HCT116 (cell line): ENCODE data around the gene CELA2A. TPM values are rescaled to one million over a fixed set of nuclear protein-coding genes. Genes with fewer than 3 reads are reported as not detected.
A peak's percentile ranks its signal among the peaks of the same experiment; 100 is the strongest.

Source experiments
- ATAC-seq: fragments of 200-7000 bp; cut with Tn5 transposase; 2 replicates; pipeline ENCODE4 v1.9.1; 2020; ENCODE audit warnings: mild to moderate bottlenecking, moderate library complexity
- Bru-seq: library from RNA; stranded (reverse); fragments of 400-500 nt; gene quantifications from one replicate; lab custom pipeline; 2021; lab: Mats Ljungman, UMichigan
- BruChase-seq, 2 experiments: library from RNA; stranded (reverse); fragments of 400-500 nt; gene quantifications; one replicate each; lab custom pipeline; 2021; lab: Mats Ljungman, UMichigan
- BruUV-seq: library from RNA; stranded (reverse); fragments of 400-500 nt; replicated peaks from 2 replicates; lab custom pipeline; 2021; lab: Mats Ljungman, UMichigan
- CTCF ChIA-PET: fragments of 300-600 bp; sonication (Branson Sonifier 250); formaldehyde crosslinking; loops from one replicate; lab custom pipeline; 2021; ENCODE audit warnings: antibody characterized with exemption; lab: Charles Lee
- POLR2A ChIA-PET: fragments of 300-600, 350-600 bp; sonication (Branson Sonifier 250); formaldehyde crosslinking; loops from one replicate; lab custom pipeline; 2021; ENCODE audit warnings: antibody characterized with exemption; lab: Charles Lee
- RAD21 ChIA-PET, 2 experiments: fragments of 300-600 bp; sonication (Branson Sonifier 250); formaldehyde crosslinking; loops; one replicate each; lab custom pipeline; 2023; ENCODE audit warnings: low total read pairs in 2 of 2; ENCODE audit not compliant: uncharacterized antibody in 2 of 2, unreplicated experiment in 2 of 2, low non-redundant PET in 1 of 2; lab: Charles Lee
- DNase-seq: peaks from one replicate; pipeline ENCODE4 v3.0.0-alpha.2; 2010; ENCODE audit warnings: low read depth, low spot score
- H2AFZ ChIP-seq: fragments of 200-600 bp; shearing (Covaris generic), sonication (generic); 2 replicates; pipeline ENCODE4 v1.6.1; 2017; ENCODE audit warnings: low read depth, mixed run types, mixed read lengths, antibody characterized with exemption, low read length; ENCODE audit not compliant: poor library complexity, severe bottlenecking
- H3K27ac ChIP-seq: 2 replicates; pipeline ENCODE4 v1.5.1; 2012; ENCODE audit warnings: low read depth, low read length
- H3K27me3 ChIP-seq: fragments of 200-600 bp; sonication (generic); 2 replicates; pipeline ENCODE4 v1.6.1; 2016; ENCODE audit warnings: mixed run types, low read length, mixed read lengths; ENCODE audit not compliant: insufficient read depth
- H3K36me3 ChIP-seq, 2 experiments: fragments of 200-500 bp in 1 of 2; fragments of 200-600 bp in 1 of 2; sonication (Bioruptor generic) in 1 of 2; sonication (generic) in 1 of 2; 2 replicates each; pipeline versions ENCODE4 v1.5.1 to v1.6.1; 2014 to 2016; ENCODE audit warnings: low read length in 2 of 2, inconsistent platforms in 1 of 2, mixed read lengths in 1 of 2, mixed run types in 1 of 2; ENCODE audit not compliant: insufficient read depth in 2 of 2, control insufficient read depth in 1 of 2
- H3K4me1 ChIP-seq, 2 experiments: fragments of 200-600 bp in 1 of 2; sonication (generic) in 1 of 2; 2 replicates each; pipeline versions ENCODE4 v1.5.1 to v1.6.1; 2012 to 2017; ENCODE audit warnings: low read length in 2 of 2, inconsistent platforms in 1 of 2, mild to moderate bottlenecking in 1 of 2, mixed read lengths in 1 of 2, mixed run types in 1 of 2, moderate library complexity in 1 of 2; ENCODE audit not compliant: insufficient read depth in 2 of 2, control insufficient read depth in 1 of 2
- H3K4me2 ChIP-seq: fragments of 200-600 bp; sonication (generic); 2 replicates; pipeline ENCODE4 v1.6.1; 2017; ENCODE audit warnings: mixed run types, low read length, mixed read lengths
- H3K4me3 ChIP-seq, 2 experiments: fragments of 200-600 bp in 1 of 2; sonication (generic) in 1 of 2; replicated peaks in 1 of 2; 2 replicates each; pipeline ENCODE4 v1.5.1; 2011 to 2016; ENCODE audit warnings: low read length in 2 of 2, control low read depth in 1 of 2, low read depth in 1 of 2, mild to moderate bottlenecking in 1 of 2, mixed read lengths in 1 of 2, mixed run types in 1 of 2
- H3K79me2 ChIP-seq: fragments of 200-600 bp; sonication (generic); 2 replicates; pipeline ENCODE4 v1.6.1; 2017; ENCODE audit warnings: mild to moderate bottlenecking, mixed run types, low read length, moderate library complexity, mixed read lengths; ENCODE audit not compliant: insufficient read depth
- H3K9ac ChIP-seq: fragments of 200-600 bp; sonication (generic); 2 replicates; pipeline ENCODE4 v1.6.1; 2016; ENCODE audit warnings: low read length, mixed read lengths
- H3K9me2 ChIP-seq: fragments of 200-600 bp; sonication (generic), shearing (Covaris generic); 2 replicates; pipeline ENCODE4 v1.6.1; 2017; ENCODE audit warnings: mixed run types, mild to moderate bottlenecking, moderate library complexity; ENCODE audit not compliant: insufficient read depth
- H3K9me3 ChIP-seq, 2 experiments: fragments of 200-500 bp in 1 of 2; fragments of 200-600 bp in 1 of 2; sonication (Bioruptor generic) in 1 of 2; sonication (generic) in 1 of 2; 2 replicates each; pipeline ENCODE4 v1.6.1; 2014 to 2017; ENCODE audit warnings: low read length in 2 of 2, mixed read lengths in 2 of 2, inconsistent platforms in 1 of 2, low read depth in 1 of 2, mild to moderate bottlenecking in 1 of 2, mixed run types in 1 of 2, moderate library complexity in 1 of 2; ENCODE audit not compliant: control insufficient read depth in 1 of 2, insufficient read depth in 1 of 2
- H4K20me1 ChIP-seq: fragments of 200-600 bp; sonication (generic), shearing (Covaris generic); 2 replicates; pipeline ENCODE4 v1.6.1; 2017; ENCODE audit warnings: mixed run types, mild to moderate bottlenecking, moderate library complexity; ENCODE audit not compliant: insufficient read depth
- ATF3 ChIP-seq: IDR thresholded peaks from 2 replicates; pipeline ENCODE4 v1.6.1; 2012
- CBX3 ChIP-seq: IDR thresholded peaks from 2 replicates; pipeline ENCODE4 v1.6.1; 2012; ENCODE audit warnings: low read depth
- EGR1 ChIP-seq: IDR thresholded peaks from 2 replicates; pipeline ENCODE4 v1.6.1; 2012; ENCODE audit warnings: low read depth
- JUND ChIP-seq: IDR thresholded peaks from 2 replicates; pipeline ENCODE4 v1.6.1; 2012
- POLR2AphosphoS5 ChIP-seq: IDR thresholded peaks from 2 replicates; pipeline ENCODE4 v1.6.1; 2011; ENCODE audit warnings: mild to moderate bottlenecking, low read depth, low read length, moderate library complexity
- SIN3A ChIP-seq: IDR thresholded peaks from 2 replicates; pipeline ENCODE4 v1.6.1; 2012; ENCODE audit warnings: low read depth
- SP1 ChIP-seq: IDR thresholded peaks from 2 replicates; pipeline ENCODE4 v1.6.1; 2012; ENCODE audit warnings: low read depth
- SRF ChIP-seq: IDR thresholded peaks from 2 replicates; pipeline ENCODE4 v1.6.1; 2012; ENCODE audit warnings: low read depth
- YY1 ChIP-seq: IDR thresholded peaks from 2 replicates; pipeline ENCODE4 v1.6.1; 2011; ENCODE audit warnings: low read length, low read depth, moderate library complexity, mild to moderate bottlenecking; ENCODE audit not compliant: insufficient replicate concordance; ENCODE audit errors: extremely low read depth
- ZNF274 ChIP-seq: fragments of 200-500 bp; sonication (Bioruptor generic); IDR thresholded peaks from 2 replicates; pipeline ENCODE4 v1.6.1; 2014; ENCODE audit warnings: mild to moderate bottlenecking, low read depth, low read length, inconsistent platforms
- intact Hi-C: fragments of 100-400 bp; cut with micrococcal nuclease; formaldehyde crosslinking; loops from 2 replicates; pipeline ENCODE4 v1.10.0; 2022
- long read RNA-seq: library from polyadenylated mRNA; unstranded; transcript quantifications from one replicate; pipeline ENCODE4 v2.0.0, GENCODE V29; 2021; ENCODE audit not compliant: unreplicated experiment
- polyA plus RNA-seq: library from polyadenylated mRNA; unstranded; fragments of >200 nt; gene quantifications from 2 replicates; pipeline ENCODE4 v1.2.1, GENCODE V29; 2012; ENCODE audit warnings: missing spikeins
- total RNA-seq: library from RNA; stranded (reverse); gene quantifications from one replicate; pipeline ENCODE4 v1.2.1, GENCODE V29; 2021; ENCODE audit not compliant: unreplicated experiment
- TF ChIP-seq, protein P1 (sequence below), 3 experiments: fragments of 200-600 bp in 1 of 3; sonication (generic) in 1 of 3; IDR thresholded peaks in 2 of 3; conservative IDR thresholded peaks in 1 of 3; 2 replicates each; pipeline ENCODE4 v1.5.1; 2012 to 2017; ENCODE audit warnings: low read depth in 2 of 3, low read length in 2 of 3, antibody characterized with exemption in 1 of 3, borderline replicate concordance in 1 of 3, control low read depth in 1 of 3, mild to moderate bottlenecking in 1 of 3, mixed read lengths in 1 of 3, mixed run types in 1 of 3, moderate library complexity in 1 of 3; ENCODE audit not compliant: insufficient read depth in 1 of 3

CELA2A gene
- total RNA-seq, result 1.6 TPM
- polyA plus RNA-seq, result 0.17 TPM in 1 of 2 replicates, not detected in the other
- percentile 12 among the genes with signal in this experiment for Bru-seq, nascent RNA
- BruChase-seq, experiment 1, labeled RNA remaining after a 6-hour chase, result not detected
- BruChase-seq, experiment 2, labeled RNA remaining after a 2-hour chase, result percentile 8 among the genes with signal in this experiment
- long read RNA-seq, result 0 reads

DNA sequence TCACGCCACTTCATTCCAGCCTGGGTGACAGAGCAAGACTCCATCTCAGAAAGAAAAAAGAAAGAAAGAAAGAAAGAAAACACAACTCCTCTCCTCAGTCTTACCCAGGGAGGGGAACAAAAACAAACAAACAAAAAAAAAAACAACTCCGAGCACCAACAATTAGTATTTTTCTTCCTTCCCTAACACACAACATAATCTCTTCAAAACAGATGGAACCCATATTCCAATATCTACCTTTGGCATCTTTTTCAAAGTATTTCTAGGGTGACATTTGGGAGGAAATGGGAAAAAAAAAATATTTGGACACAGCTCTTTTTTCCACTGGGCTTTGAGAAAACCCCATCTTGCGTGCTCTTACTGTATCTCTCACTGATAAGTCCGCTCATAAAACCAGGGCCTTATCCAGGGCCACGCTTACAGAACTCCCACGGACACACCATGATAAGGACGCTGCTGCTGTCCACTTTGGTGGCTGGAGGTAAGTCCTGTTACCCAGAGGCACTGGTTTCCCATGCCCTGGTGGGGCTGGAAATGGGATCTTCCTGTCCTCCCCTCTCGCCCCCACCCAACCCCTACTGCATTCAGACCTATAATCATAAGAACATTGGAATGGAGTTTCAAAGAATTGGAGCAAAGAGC lies at the start of gene CELA2A:
CELA2A (plus strand) TSS at position 420 of the 642 bp plus-strand sequence; CDS start at position 442, 22 bp downstream.
- peaks cover 0 to 3% of the 10 kb centered on the region in 2 experiments; a peak in 1 of 4 replicates for H3K9me3 ChIP-seq
- ChIA-PET RAD21 (no interaction called here), POLR2A (no interaction called here)
- no peaks in the 10 kb centered on the region for H3K27me3 ChIP-seq
- no peaks in the 10 kb centered on the region for H3K36me3 ChIP-seq
- no TSS peak for BruUV-seq
- intact Hi-C loops, result loop anchor here (1.0 kb wide), 1 partner anchor 19 kb away; no protein-coding TSS in a partner anchor
- TF ChIP-seq JUND (no peak), ATF3 (no peak), SRF (no peak), YY1 (no peak), CBX3 (no peak), POLR2AphosphoS5 (no peak), EGR1 (no peak), SP1 (no peak), SIN3A (no peak), ZNF274 (no peak)
- TF ChIP-seq, protein P1, sequence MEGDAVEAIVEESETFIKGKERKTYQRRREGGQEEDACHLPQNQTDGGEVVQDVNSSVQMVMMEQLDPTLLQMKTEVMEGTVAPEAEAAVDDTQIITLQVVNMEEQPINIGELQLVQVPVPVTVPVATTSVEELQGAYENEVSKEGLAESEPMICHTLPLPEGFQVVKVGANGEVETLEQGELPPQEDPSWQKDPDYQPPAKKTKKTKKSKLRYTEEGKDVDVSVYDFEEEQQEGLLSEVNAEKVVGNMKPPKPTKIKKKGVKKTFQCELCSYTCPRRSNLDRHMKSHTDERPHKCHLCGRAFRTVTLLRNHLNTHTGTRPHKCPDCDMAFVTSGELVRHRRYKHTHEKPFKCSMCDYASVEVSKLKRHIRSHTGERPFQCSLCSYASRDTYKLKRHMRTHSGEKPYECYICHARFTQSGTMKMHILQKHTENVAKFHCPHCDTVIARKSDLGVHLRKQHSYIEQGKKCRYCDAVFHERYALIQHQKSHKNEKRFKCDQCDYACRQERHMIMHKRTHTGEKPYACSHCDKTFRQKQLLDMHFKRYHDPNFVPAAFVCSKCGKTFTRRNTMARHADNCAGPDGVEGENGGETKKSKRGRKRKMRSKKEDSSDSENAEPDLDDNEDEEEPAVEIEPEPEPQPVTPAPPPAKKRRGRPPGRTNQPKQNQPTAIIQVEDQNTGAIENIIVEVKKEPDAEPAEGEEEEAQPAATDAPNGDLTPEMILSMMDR (IDR thresholded peaks at IDR 0.05 in 2 of 3, conservative IDR thresholded peaks at IDR 0.05 in 1 of 3; ENCODE audit: borderline replicate concordance in 1 of 3, insufficient read depth in 1 of 3, low read depth in 2 of 3, low read length in 2 of 3), result no peak
- TF ChIP-seq, all 23 proteins: peak for 0
- Histone ChIP-seq H3K9ac (no peak within 1 kb of the TSS), H3K79me2 (no peaks in the 10 kb centered on the region), H3K4me2 (no peak within 1 kb of the TSS), H3K27ac (no peak within 1 kb of the TSS), H4K20me1 (no peaks in the 10 kb centered on the region), H3K4me1 (peaks cover 3 to 10% of the 10 kb centered on the region in 2 experiments; a peak in 3 of 4 replicates), H3K4me3 (no peak within 1 kb of the TSS), H3K9me2 (no peaks in the 10 kb centered on the region), H2AFZ (no peak within 1 kb of the TSS)
- no peak for DNase-seq
- CTCF ChIA-PET, result no interaction called here
- ATAC-seq, result no peak
